Measurements from ENCODE around the gene DDB1.
"Not testable (repeated sequence)": the region's sequence is repeated elsewhere in the genome, so short reads cannot be mapped to it uniquely, and the experiment has no call there.

Gene DDB1

GRCh38 chr11:61267437-61267841, 65.5 kb downstream of the DDB1 start:
- no peak for DNase-seq (ENCODE audit: low spot score)

DNA sequence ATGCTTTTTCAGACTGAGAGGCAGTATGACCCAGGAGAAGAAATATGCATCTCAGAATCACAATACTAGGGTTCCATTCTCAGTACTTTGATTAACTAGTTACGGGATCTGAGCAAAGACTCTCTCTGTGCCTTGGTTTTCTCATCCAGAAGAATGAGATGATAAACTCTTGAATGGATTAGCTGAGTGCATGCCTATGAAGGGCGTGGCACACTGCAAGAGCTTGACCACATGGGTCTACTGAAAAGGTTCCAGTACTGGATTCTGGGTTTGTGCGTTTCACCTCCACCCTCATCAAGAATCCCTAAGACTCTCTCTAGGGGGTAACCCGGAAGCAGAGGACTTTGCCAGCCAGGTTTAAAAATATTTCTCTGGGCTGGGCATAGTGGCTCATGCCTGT, 66.3 kb downstream of the DDB1 start:
- DNase-seq (ENCODE audit: low spot score), result no peak

- no peak for DNase-seq (ENCODE audit: low spot score)
These were observed 67.5 kb downstream of the DDB1 start for GRCh38 chr11:61265357-61265756.

GRCh38 chr11:61264795-61265194, 68.1 kb downstream of the DDB1 start:
- DNase-seq (ENCODE audit: low spot score), result no peak

DNA sequence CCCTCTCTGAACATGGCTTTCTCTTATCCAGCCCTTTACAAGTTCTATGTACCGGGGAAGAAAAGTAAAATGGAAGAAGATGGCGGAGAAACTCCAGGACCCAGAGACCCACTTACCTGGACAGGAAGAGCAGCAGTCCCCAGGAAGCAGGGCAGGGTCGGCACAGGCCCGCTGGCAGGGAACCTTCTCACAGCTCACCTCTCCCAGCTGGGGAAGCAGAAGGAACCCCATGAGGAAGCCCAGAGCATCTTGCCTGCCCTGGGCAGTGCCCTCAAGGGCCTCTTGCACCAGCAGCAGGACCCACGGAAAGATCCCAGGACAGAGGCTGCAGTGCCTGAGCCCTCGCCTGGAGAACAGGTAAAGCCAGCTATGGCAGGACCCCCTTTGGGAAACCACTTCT, 68.5 kb downstream of the DDB1 start:
- DNase-seq (ENCODE audit: low spot score), result no peak

- no peak for DNase-seq (ENCODE audit: low spot score)
These were observed 73.5 kb downstream of the DDB1 start for GRCh38 chr11:61259363-61259762.

GRCh38 chr11:61258546-61258945, 74.4 kb downstream of the DDB1 start:
- DNase-seq (ENCODE audit: low spot score), result no peak

DNA sequence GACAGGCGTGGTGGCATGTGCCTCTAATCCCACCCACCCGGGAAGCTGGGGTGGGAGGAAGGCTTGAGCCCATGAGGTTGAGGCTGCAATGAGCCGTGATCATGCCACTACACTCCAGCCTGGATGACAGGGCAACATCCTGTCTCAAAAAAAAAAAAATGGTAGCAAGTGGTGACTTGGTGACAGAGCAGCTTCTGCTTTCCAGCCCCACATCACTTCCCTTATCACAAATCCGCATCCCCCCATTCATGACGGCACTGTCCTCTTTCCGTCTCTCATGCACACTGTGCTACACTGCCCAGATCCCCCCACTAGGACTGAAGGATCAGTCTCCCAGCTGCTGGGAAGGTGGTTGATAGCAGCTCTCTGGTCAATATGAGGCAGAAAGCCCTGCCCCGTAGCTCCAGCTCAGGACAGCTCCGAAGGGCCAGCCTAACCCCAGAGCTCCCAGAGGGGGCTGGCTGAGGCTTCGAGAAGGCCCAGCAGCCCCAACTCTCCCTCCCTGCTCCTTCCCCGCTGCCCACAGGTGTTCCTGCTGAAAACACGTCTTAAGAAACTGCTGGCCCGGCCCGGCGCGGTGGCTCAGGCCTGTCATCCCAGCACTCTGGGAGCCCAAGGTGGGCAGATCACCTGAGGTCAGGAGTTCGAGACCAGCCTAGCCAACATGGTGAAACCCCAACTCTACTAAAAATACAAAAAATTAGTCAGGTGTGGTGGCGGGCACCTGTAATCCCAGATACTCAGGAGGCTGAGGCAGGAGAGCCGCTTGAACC, 76.0 kb downstream of the DDB1 start:
- no peak for DNase-seq (ENCODE audit: low spot score)

GRCh38 chr11:61254403-61255025, 78.4 kb downstream of the DDB1 start:
- DNase-seq (ENCODE audit: low spot score), result peak; percentile 88

DNA sequence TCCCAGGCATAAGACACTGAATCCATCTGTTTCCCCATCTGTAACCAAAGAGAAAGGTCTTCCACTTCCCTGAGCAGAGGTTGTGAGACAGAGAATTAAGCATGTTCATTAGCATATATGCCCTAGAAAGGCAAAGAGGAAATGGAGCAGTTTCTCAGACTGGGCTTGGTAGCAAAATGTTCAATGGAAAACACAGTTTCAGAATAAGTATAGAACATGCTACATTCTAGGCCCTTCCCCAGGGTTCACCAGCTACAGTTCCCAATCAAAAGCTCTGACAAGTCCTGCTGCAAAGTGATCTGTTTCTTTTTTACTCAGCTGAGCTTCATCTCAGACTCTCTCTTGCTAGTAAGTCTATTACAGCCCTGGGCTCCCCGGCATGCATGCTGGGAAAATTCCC, 80.6 kb downstream of the DDB1 start:
- DNase-seq (ENCODE audit: low spot score), result not testable (repeated sequence)

GRCh38 chr11:61250796-61251765, 81.8 kb downstream of the DDB1 start:
- not testable (repeated sequence) for DNase-seq (ENCODE audit: low spot score)
